NOMO-1 treated with DMSO at 0.1 percent for 48 hours (cell line): Measurements from ENCODE around the gene ZBED4.

Experiments
- DNase-seq: peaks from one replicate; lab custom pipeline; 2025; ENCODE audit not compliant: unreplicated experiment; lab: John Stamatoyannopoulos, UW

Gene ZBED4

GRCh38 chr22:49877642-49878041 lies 24.0 kb downstream of the ZBED4 start:
- no peak for DNase-seq

GRCh38 chr22:49878206-49878605 lies 24.6 kb downstream of the ZBED4 start:
- no peak for DNase-seq

GRCh38 chr22:49879871-49880270 lies 26.2 kb downstream of the ZBED4 start:
- no peak for DNase-seq

- no peak for DNase-seq
Observed at GRCh38 chr22:49880281-49880680, 26.6 kb downstream of the ZBED4 start.

GRCh38 chr22:49881856-49882255 lies 28.2 kb downstream of the ZBED4 start:
- DNase-seq: no peak

GRCh38 chr22:49882519-49883293 lies 29.1 kb downstream of the ZBED4 start:
- no peak for DNase-seq

GRCh38 chr22:49883294-49883640 lies 29.6 kb downstream of the ZBED4 start:
- DNase-seq: no peak

GRCh38 chr22:49884075-49884474 lies 30.4 kb downstream of the ZBED4 start:
- no peak for DNase-seq

- no peak for DNase-seq
Observed at GRCh38 chr22:49884503-49885260, 31.0 kb downstream of the ZBED4 start.

- DNase-seq: no peak
Observed at GRCh38 chr22:49885281-49885680, 31.6 kb downstream of the ZBED4 start.

- no peak for DNase-seq
Observed at GRCh38 chr22:49885881-49886280, 32.2 kb downstream of the ZBED4 start.

GRCh38 chr22:49886346-49887063 lies 32.9 kb downstream of the ZBED4 start:
- DNase-seq: no peak

GRCh38 chr22:49887064-49887451 lies 33.4 kb downstream of the ZBED4 start:
- no peak for DNase-seq

- no peak for DNase-seq
Observed at GRCh38 chr22:49887702-49888101, 34.1 kb downstream of the ZBED4 start.

- DNase-seq: no peak
Observed at GRCh38 chr22:49889071-49889470, 35.4 kb downstream of the ZBED4 start.

GRCh38 chr22:49892226-49892899 lies 38.7 kb downstream of the ZBED4 start:
- DNase-seq: no peak

- no peak for DNase-seq
Observed at GRCh38 chr22:49893025-49893424, 39.4 kb downstream of the ZBED4 start.

- DNase-seq: no peak
Observed at GRCh38 chr22:49894322-49895054, 40.8 kb downstream of the ZBED4 start.

- no peak for DNase-seq
Observed at GRCh38 chr22:49896201-49896600, 42.6 kb downstream of the ZBED4 start.

- DNase-seq: no peak
Observed at GRCh38 chr22:49897015-49897684, 43.5 kb downstream of the ZBED4 start.
